Midbrain (tissue), 1 donor: Measurements from ENCODE around the gene DSCAM.
A peak's percentile ranks its signal among the peaks of the same experiment; 100 is the strongest.
"Not testable (repeated sequence)": the region's sequence is repeated elsewhere in the genome, so short reads cannot be mapped to it uniquely, and the experiment has no call there.

Source experiments
- DNase-seq: peaks from one replicate; lab custom pipeline; 2025; lab: John Stamatoyannopoulos, UW

DSCAM gene

GRCh38 chr21:40447016-40447415 is 399.9 kb downstream of the DSCAM start:
- no peak for DNase-seq

DNA sequence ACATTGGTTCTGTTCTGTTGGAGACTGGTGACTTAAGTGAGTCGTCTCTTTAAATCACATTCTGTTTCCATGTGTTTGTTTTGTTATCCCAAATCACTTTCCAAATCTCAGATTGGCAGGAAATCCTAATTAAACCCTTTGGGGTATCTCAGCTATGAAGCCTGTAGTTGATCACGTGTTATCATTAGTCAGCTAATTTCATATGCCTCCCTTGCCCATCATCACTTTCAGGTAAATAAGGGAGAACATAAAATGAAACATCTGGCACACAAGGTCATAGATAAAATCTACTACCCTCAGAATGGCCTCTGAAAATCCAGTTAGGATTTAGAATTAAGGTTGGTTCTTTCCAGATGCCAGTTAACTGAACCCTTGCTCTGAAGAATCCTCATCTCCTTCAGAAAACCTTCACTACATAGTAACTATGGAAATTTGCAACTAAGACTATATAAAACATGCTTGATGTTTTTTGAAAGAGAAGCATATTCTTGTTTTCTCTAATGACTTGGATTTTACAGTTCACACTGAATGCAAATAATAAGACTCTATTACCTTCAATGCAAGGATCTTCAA is 401.5 kb downstream of the DSCAM start:
- DNase-seq = no peak

- not testable (repeated sequence) for DNase-seq
Measured at GRCh38 chr21:40439581-40439980, 407.4 kb downstream of the DSCAM start.

GRCh38 chr21:40438616-40439015 is 408.3 kb downstream of the DSCAM start:
- DNase-seq = no peak

DNA sequence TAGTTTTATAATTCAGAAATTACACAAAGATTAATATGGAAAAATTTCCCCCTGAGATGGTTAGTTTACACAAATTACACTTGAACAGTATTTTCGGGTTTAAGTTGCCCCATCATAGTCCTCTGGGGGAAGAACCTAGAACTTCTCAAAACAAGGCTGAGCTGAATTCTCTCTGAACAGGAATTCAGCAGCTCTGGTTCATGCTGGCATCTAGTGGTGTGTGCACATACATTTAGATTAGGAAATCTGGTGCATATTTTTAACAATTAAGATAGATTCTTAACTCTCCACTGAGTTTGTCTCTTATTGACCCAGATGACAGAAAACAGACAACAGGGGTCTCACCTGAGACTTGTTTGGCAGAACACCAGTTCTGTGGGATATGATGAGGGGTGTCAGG is 410.7 kb downstream of the DSCAM start:
- no peak for DNase-seq

DNA sequence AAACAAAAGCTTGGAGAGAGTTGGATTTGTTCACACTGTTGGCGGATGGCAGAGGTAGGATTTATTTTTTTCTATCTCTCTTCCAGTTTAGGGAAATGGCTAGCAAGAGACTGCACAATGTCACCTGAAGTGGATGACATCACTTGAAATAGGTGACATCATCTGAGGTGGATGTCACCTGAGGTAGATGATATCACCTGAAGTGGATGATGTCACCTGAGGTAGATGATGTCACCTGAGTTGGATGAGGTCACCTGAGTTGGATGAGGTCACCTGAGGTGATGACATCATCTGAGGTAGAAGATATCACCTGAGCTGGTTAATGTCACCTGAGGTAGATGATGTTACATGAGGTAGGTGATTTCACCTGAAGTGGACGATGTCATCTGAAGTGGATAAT is 413.4 kb downstream of the DSCAM start:
- DNase-seq = no peak

GRCh38 chr21:40425981-40426380 is 421.0 kb downstream of the DSCAM start:
- DNase-seq = no peak

- DNase-seq = no peak
Measured at GRCh38 chr21:40422896-40423635, 423.9 kb downstream of the DSCAM start.

GRCh38 chr21:40421121-40421520 is 425.8 kb downstream of the DSCAM start:
- DNase-seq = no peak

DNA sequence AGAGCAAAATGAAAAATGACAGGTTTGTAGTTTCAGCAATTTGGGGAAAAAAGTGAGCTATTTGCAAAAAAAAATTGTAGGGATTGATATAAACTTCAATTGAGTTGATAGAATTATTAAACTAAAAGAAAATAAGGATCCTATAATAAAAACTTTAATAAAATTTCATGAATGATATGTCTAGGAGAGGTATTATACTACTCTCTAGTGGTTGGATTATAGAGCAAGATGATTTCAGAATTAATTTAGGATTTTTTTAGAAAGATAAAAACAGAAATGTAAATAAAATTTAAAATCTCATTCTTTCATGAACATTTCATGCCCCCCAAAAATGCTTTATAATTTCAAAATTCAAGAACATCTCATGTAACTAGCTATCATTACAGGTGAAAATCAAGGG is 430.4 kb downstream of the DSCAM start:
- DNase-seq = no peak

- no peak for DNase-seq
Measured at GRCh38 chr21:40408561-40408960, 438.4 kb downstream of the DSCAM start.

DNA sequence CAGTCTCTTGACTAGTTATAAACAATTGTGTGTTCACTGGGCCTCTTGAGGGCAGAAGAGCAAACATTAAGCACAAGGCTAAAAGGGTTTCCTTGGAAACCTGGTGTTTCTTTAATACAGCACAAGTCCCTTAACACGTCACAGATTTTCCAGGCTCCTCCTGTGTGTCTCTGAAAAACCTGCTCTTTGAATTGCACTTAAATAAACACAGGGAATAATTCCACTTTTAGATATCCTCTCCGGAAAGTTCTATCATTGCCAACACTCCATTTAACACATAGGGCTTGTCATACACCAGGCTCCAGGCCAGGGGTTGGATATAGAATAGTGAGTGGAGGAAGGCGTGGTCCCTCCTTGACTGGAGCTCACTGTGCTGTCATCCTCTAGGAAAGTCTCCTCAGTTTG is 442.6 kb downstream of the DSCAM start:
- DNase-seq = no peak

DNA sequence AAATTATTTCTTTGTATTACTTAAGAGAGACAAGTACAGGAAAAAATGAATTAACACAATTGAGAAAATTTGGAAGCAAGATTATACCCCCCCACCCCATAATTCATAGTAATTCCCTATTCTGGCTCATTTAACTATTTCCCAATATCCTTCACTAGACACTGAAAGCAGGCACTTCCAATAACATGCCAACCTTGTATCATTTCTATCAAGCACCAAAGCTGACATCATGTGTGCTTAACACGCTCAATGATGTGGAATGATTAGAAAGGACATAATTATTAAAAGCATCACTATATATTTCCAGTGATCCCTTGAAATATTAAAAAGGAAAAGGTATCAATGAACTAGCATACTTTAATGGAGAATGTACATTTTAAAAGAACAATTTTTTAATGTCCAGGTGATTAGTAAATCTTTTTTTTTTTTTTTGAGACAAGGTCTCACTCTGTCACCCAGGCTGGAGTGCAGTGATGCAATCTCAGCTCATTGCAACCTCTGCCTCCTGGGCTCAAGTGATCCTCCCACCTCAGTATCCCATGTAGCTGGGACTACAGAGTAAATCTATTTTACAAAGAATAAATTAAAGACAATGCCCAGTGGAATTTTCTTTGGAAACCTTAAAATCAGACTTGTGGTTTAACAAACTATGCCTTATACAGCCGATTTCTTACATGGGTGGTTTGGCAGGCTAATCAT is 443.9 kb downstream of the DSCAM start:
- no peak for DNase-seq

GRCh38 chr21:40395732-40396131 is 451.2 kb downstream of the DSCAM start:
- no peak for DNase-seq

DNA sequence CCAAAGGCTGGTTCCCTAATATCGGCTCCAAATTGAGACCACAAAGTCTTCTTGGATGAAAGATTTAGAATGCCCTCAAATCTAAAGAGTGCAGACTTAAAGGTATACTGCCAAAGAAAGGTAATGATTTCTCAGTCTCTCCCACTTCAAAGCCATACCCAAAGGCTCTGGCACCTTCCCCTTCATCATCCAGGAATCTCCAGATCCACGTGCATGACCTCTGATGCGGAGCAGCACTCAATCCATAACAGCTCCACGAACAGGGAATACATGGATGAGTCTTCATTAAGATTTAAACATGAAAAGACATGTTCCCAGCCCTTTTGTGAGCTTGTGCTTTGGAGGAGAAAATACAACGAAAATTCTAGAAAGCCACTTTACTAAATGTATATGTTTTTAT is 453.9 kb downstream of the DSCAM start:
- DNase-seq = no peak

- no peak for DNase-seq
Measured at GRCh38 chr21:40388046-40388445, 458.9 kb downstream of the DSCAM start.

GRCh38 chr21:40386981-40387747 is 459.8 kb downstream of the DSCAM start:
- no peak for DNase-seq

- DNase-seq = peak; percentile 50
Measured at GRCh38 chr21:40386294-40386911, 460.6 kb downstream of the DSCAM start.

DNA sequence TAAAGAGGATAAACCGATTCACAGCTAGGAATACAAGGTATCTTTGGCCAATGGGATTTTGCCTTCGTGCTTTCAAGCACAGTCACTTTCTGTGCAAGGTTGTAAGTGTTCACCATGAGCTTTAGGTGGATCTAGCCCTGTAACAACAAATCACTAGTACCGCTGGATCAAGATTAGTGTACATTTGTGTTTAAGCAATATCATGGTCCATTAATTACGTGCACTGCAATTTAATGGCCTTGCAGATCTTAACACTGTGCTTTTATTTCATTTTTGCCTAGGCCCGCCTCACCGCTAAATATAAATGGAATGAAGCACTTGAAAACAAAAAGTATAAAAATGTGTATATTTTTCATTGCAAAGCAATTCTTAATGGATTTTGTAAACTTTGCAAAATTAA is 461.1 kb downstream of the DSCAM start:
- no peak for DNase-seq

- no peak for DNase-seq
Measured at GRCh38 chr21:40383951-40384350, 463.0 kb downstream of the DSCAM start.

- no peak for DNase-seq
Measured at GRCh38 chr21:40381111-40381510, 465.8 kb downstream of the DSCAM start.
